ENCODE results near the gene TSPO.

DNA sequence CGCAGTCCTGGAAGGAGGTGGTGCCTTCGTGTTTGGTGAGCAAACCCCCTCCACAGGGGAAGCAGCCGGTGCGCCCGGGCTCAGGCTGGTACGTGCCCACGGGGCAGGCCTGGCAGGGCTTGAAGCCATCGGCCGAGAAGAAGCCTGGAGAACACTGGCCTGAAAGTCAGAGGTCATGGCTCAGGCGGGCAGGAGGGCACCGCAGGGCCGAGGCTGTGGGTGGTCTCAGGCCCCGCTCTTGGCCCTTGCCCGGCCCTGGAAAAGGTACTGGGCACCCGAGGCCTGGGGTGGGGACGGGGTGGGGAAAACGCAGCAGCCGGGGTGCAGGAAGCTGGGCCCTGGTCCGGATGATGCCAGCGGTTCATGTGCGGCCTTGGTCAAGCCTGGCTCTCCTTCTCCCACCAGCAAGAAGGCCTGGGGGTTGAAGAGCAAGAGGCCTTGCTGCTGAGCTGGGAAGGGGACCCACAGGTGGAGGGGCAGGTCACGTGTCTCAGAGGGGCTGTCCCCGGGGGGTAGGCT, 61.1 kb downstream of the TSPO start:
- TF ChIP-seq, protein P1, sequence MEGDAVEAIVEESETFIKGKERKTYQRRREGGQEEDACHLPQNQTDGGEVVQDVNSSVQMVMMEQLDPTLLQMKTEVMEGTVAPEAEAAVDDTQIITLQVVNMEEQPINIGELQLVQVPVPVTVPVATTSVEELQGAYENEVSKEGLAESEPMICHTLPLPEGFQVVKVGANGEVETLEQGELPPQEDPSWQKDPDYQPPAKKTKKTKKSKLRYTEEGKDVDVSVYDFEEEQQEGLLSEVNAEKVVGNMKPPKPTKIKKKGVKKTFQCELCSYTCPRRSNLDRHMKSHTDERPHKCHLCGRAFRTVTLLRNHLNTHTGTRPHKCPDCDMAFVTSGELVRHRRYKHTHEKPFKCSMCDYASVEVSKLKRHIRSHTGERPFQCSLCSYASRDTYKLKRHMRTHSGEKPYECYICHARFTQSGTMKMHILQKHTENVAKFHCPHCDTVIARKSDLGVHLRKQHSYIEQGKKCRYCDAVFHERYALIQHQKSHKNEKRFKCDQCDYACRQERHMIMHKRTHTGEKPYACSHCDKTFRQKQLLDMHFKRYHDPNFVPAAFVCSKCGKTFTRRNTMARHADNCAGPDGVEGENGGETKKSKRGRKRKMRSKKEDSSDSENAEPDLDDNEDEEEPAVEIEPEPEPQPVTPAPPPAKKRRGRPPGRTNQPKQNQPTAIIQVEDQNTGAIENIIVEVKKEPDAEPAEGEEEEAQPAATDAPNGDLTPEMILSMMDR (IDR thresholded peaks at IDR 0.05; ENCODE audit: low read length), result no peak
- TF ChIP-seq EZH2 (IDR thresholded peaks at IDR 0.05; ENCODE audit: borderline replicate concordance, low read length), result no peak

Measured in OCI-LY1 (cell line).